MCF 10A (cell line): ENCODE results near the gene AGBL1. TPM values are rescaled to one million over a fixed set of nuclear protein-coding genes. Genes with fewer than 3 reads are reported as not detected.
"Not testable (repeated sequence)": the region's sequence is repeated elsewhere in the genome, so short reads cannot be mapped to it uniquely, and the experiment has no call there.

ENCODE experiments used
- BruUV-seq: library from RNA; stranded (reverse); fragments of 400-500 nt; replicated peaks from 2 replicates; lab custom pipeline; 2021; lab: Mats Ljungman, UMichigan
- CTCF ChIA-PET: fragments of 300-600 bp; sonication (Branson Sonifier 250); formaldehyde crosslinking; extraction: SDS; loops from one replicate; lab custom pipeline; 2021; ENCODE audit warnings: antibody characterized with exemption, inconsistent platforms; lab: Yijun Ruan, JAX
- POLR2A ChIA-PET: fragments of 300-600, 350-650 bp; sonication (Branson Sonifier 250); formaldehyde crosslinking; extraction: SDS; loops from one replicate; lab custom pipeline; 2020; ENCODE audit warnings: antibody characterized with exemption, inconsistent platforms; lab: Yijun Ruan, JAX
- DNase-seq: peaks from one replicate; pipeline ENCODE4 v3.0.0-alpha.2; 2018; ENCODE audit not compliant: unreplicated experiment
- H3K27ac Mint-ChIP-seq: one replicate; pipeline ENCODE4 v1.8.0; 2022; ENCODE audit warnings: mild to moderate bottlenecking, low read depth, mixed read lengths; ENCODE audit not compliant: unreplicated experiment
- H3K27me3 Mint-ChIP-seq: one replicate; pipeline ENCODE4 v1.8.0; 2022; ENCODE audit warnings: mixed read lengths; ENCODE audit not compliant: insufficient read depth, unreplicated experiment
- H3K36me3 Mint-ChIP-seq: one replicate; pipeline ENCODE4 v1.8.0; 2022; ENCODE audit warnings: mild to moderate bottlenecking, moderate library complexity, mixed read lengths; ENCODE audit not compliant: insufficient read depth, unreplicated experiment
- H3K4me1 Mint-ChIP-seq: one replicate; pipeline ENCODE4 v1.8.0; 2022; ENCODE audit warnings: mixed read lengths; ENCODE audit not compliant: insufficient read depth, unreplicated experiment
- H3K4me3 Mint-ChIP-seq: one replicate; pipeline ENCODE4 v1.8.0; 2022; ENCODE audit warnings: mild to moderate bottlenecking, moderate library complexity, mixed read lengths; ENCODE audit not compliant: unreplicated experiment
- H3K9me3 Mint-ChIP-seq: one replicate; pipeline ENCODE4 v1.8.0; 2022; ENCODE audit warnings: mixed read lengths; ENCODE audit not compliant: unreplicated experiment
- CTCF ChIP-seq: fragments of 200-600 bp; IDR thresholded peaks from one replicate; pipeline ENCODE4 v1.8.0; 2022; ENCODE audit warnings: antibody characterized with exemption, mild to moderate bottlenecking; ENCODE audit not compliant: unreplicated experiment
- intact Hi-C: fragments of 100-400 bp; cut with micrococcal nuclease; formaldehyde crosslinking; loops from 2 replicates; pipeline ENCODE4 v1.14.1; 2022
- total RNA-seq: library from RNA; stranded (reverse); gene quantifications from 2 replicates; pipeline ENCODE4 v1.2.3, GENCODE V29; 2022

Gene AGBL1
- total RNA-seq, 1 experiment from 2014 or later = not detected

- BruUV-seq = no TSS peak
Observed at GRCh38 chr15:86445579-86446252, 366.0 kb downstream of the AGBL1 start.

GRCh38 chr15:86446253-86446640, 366.6 kb downstream of the AGBL1 start:
- no TSS peak for BruUV-seq
- Mint-ChIP-seq H3K27ac (no peak overlapping the region), H3K4me1 (no peaks in the 10 kb centered on the region), H3K36me3 (no peaks in the 10 kb centered on the region), H3K27me3 (no peaks in the 10 kb centered on the region), H3K4me3 (no peak overlapping the region), H3K9me3 (no peaks in the 10 kb centered on the region)
- TF ChIP-seq CTCF = no peak
- no peak for DNase-seq
- intact Hi-C loops = no loop called here
- ChIA-PET POLR2A (no interaction called here), CTCF (interaction anchor here (0.6 kb wide), 1 partner anchor 43 kb away, joined by 3 read pairs; no protein-coding TSS in a partner anchor)

More at GRCh38 chr15:86445579-86446252, 366.0 kb downstream of the AGBL1 start:
- H3K4me1 Mint-ChIP-seq = no peaks in the 10 kb centered on the region
- no peak for DNase-seq
- POLR2A ChIA-PET = no interaction called here
- no peaks in the 10 kb centered on the region for H3K9me3 Mint-ChIP-seq
- no peaks in the 10 kb centered on the region for H3K27me3 Mint-ChIP-seq
- TF ChIP-seq CTCF = no peak
- H3K4me3 Mint-ChIP-seq = no peak overlapping the region
- no peaks in the 10 kb centered on the region for H3K36me3 Mint-ChIP-seq
- H3K27ac Mint-ChIP-seq = no peak overlapping the region
- intact Hi-C loops = no loop called here
- CTCF ChIA-PET = interaction anchor here (0.6 kb wide), 2 partner anchors 9 to 43 kb away, joined by 3 read pairs; no protein-coding TSS in a partner anchor

- not testable (repeated sequence) for BruUV-seq, DNase-seq, H3K4me3 Mint-ChIP-seq
Observed at GRCh38 chr15:86465470-86466039, 385.9 kb downstream of the AGBL1 start.

GRCh38 chr15:86481720-86482119, 402.0 kb downstream of the AGBL1 start:
- no peak overlapping the region for H3K4me3 Mint-ChIP-seq
- no TSS peak for BruUV-seq
- H3K4me1 Mint-ChIP-seq = no peaks in the 10 kb centered on the region
- DNase-seq = no peak
- no peaks in the 10 kb centered on the region for H3K36me3 Mint-ChIP-seq
- no peaks in the 10 kb centered on the region for H3K9me3 Mint-ChIP-seq
- intact Hi-C loops = no loop called here
- POLR2A ChIA-PET = no interaction called here
- H3K27ac Mint-ChIP-seq = no peak overlapping the region
- CTCF ChIA-PET = interaction anchor here (0.6 kb wide), 1 partner anchor 256 kb away, joined by 3 read pairs; no protein-coding TSS in a partner anchor
- no peak for TF ChIP-seq CTCF
- no peaks in the 10 kb centered on the region for H3K27me3 Mint-ChIP-seq

More at GRCh38 chr15:86465470-86466039, 385.9 kb downstream of the AGBL1 start:
- CTCF ChIA-PET, H3K27me3 Mint-ChIP-seq, H3K4me1 Mint-ChIP-seq, intact Hi-C loops, POLR2A ChIA-PET, H3K9me3 Mint-ChIP-seq, H3K27ac Mint-ChIP-seq, H3K36me3 Mint-ChIP-seq: not testable (repeated sequence)
